Measurements from ENCODE around the gene E2F1.

The E2F1 gene

GRCh38 chr20:33687993-33688937, 2.1 kb upstream of the E2F1 start:
- H3K9ac ChIP-seq (ENCODE audit: low read length) = peak overlapping the region; percentile 54
- no peak overlapping the region for H4K8ac ChIP-seq (ENCODE audit: low read length)
- no peak overlapping the region for H2AFZ ChIP-seq (ENCODE audit: low read depth, low read length)
- peaks cover 8% of the 10 kb centered on the region for H3K79me1 ChIP-seq (replicated peaks; ENCODE audit: low read length, poor library complexity, severe bottlenecking)
- H3K4me2 ChIP-seq (ENCODE audit: low read length, poor library complexity, severe bottlenecking) = no peak overlapping the region
- no peak overlapping the region for H3K27ac ChIP-seq (ENCODE audit: low read length, poor library complexity, severe bottlenecking)
- no peaks in the 10 kb centered on the region for H3K27me3 ChIP-seq (ENCODE audit: control insufficient read depth in 1 of 2, insufficient read depth in 1 of 2, low read length in 2 of 2)
- H3K23ac ChIP-seq (ENCODE audit: low read length in 2 of 2) = no peak overlapping the region
- H3K4me3 ChIP-seq (ENCODE audit: insufficient read depth in 1 of 2, low read depth in 1 of 2, low read length in 2 of 2) = no peak overlapping the region
- H3K9me3 ChIP-seq (ENCODE audit: control insufficient read depth, low read length) = no peaks in the 10 kb centered on the region
- H3K36me3 ChIP-seq (ENCODE audit: control insufficient read depth in 1 of 2, insufficient read depth in 2 of 2, low read depth in 1 of 2, low read length in 2 of 2) = no peaks in the 10 kb centered on the region
- H2AK5ac ChIP-seq (ENCODE audit: low read length, severe bottlenecking) = no peak overlapping the region
- H2BK12ac ChIP-seq (ENCODE audit: low read length in 2 of 2) = peak overlapping the region in 1 of 2 experiments; percentile 38
- H2BK120ac ChIP-seq (ENCODE audit: low read depth, low read length) = no peak overlapping the region
- H3K14ac ChIP-seq (ENCODE audit: low read length in 2 of 2) = no peak overlapping the region
- H3K4me1 ChIP-seq (ENCODE audit: control insufficient read depth, insufficient read depth, low read depth, low read length) = peaks cover 21% of the 10 kb centered on the region
- no peak overlapping the region for H3K4ac ChIP-seq (ENCODE audit: low read depth in 1 of 2, low read length in 2 of 2)
- DNase-seq = peak; percentile 13
- 96% methylated on average over 3 of the region's 3 CpGs for WGBS
- H3K18ac ChIP-seq (ENCODE audit: low read depth in 1 of 2, low read length in 2 of 2) = no peak overlapping the region
- H2BK15ac ChIP-seq (ENCODE audit: low read depth, poor library complexity, severe bottlenecking) = peak overlapping the region; percentile 55
- H2BK5ac ChIP-seq (ENCODE audit: low read depth, low read length, poor library complexity, severe bottlenecking) = no peak overlapping the region
- no peak overlapping the region for H4K91ac ChIP-seq (ENCODE audit: low read length)

- H2BK5ac ChIP-seq (ENCODE audit: low read depth, low read length, poor library complexity, severe bottlenecking) = no peak overlapping the region
- H2BK120ac ChIP-seq (ENCODE audit: low read depth, low read length) = no peak overlapping the region
- no peaks in the 10 kb centered on the region for H3K9me3 ChIP-seq (ENCODE audit: control insufficient read depth, low read length)
- H3K14ac ChIP-seq (ENCODE audit: low read length in 2 of 2) = no peak overlapping the region
- no peak overlapping the region for H3K18ac ChIP-seq (ENCODE audit: low read depth in 1 of 2, low read length in 2 of 2)
- H3K4me1 ChIP-seq (ENCODE audit: control insufficient read depth, insufficient read depth, low read depth, low read length) = peaks cover 21% of the 10 kb centered on the region
- H3K9ac ChIP-seq (ENCODE audit: low read length) = peak overlapping the region; percentile 54
- peak overlapping the region; percentile 35 for H4K8ac ChIP-seq (ENCODE audit: low read length)
- H4K91ac ChIP-seq (ENCODE audit: low read length) = no peak overlapping the region
- no peaks in the 10 kb centered on the region for H3K36me3 ChIP-seq (ENCODE audit: control insufficient read depth in 1 of 2, insufficient read depth in 2 of 2, low read depth in 1 of 2, low read length in 2 of 2)
- H3K4ac ChIP-seq (ENCODE audit: low read depth in 1 of 2, low read length in 2 of 2) = no peak overlapping the region
- no peak overlapping the region for H2AFZ ChIP-seq (ENCODE audit: low read depth, low read length)
- DNase-seq = peak; percentile 63
- peak overlapping the region; percentile 6 for H2BK15ac ChIP-seq (ENCODE audit: low read depth, poor library complexity, severe bottlenecking)
- H3K27ac ChIP-seq (ENCODE audit: low read length, poor library complexity, severe bottlenecking) = no peak overlapping the region
- H2AK5ac ChIP-seq (ENCODE audit: low read length, severe bottlenecking) = no peak overlapping the region
- WGBS = 73% methylated on average over 8 of the region's 8 CpGs
- peaks cover 8% of the 10 kb centered on the region for H3K79me1 ChIP-seq (replicated peaks; ENCODE audit: low read length, poor library complexity, severe bottlenecking)
- no peak overlapping the region for H3K23ac ChIP-seq (ENCODE audit: low read length in 2 of 2)
- no peaks in the 10 kb centered on the region for H3K27me3 ChIP-seq (ENCODE audit: control insufficient read depth in 1 of 2, insufficient read depth in 1 of 2, low read length in 2 of 2)
- H3K4me2 ChIP-seq (ENCODE audit: low read length, poor library complexity, severe bottlenecking) = no peak overlapping the region
- H3K4me3 ChIP-seq (ENCODE audit: insufficient read depth in 1 of 2, low read depth in 1 of 2, low read length in 2 of 2) = no peak overlapping the region
- H2BK12ac ChIP-seq (ENCODE audit: low read length in 2 of 2) = peak overlapping the region in 1 of 2 experiments; percentile 34
Measured at GRCh38 chr20:33687370-33687915, 1.3 kb upstream of the E2F1 start.

- Histone ChIP-seq H2AFZ (ENCODE audit: low read depth, low read length) (peak overlapping the region; percentile 30), H3K9me3 (ENCODE audit: control insufficient read depth, low read length) (no peaks in the 10 kb centered on the region), H3K23ac (ENCODE audit: low read length in 2 of 2) (no peak overlapping the region), H2BK5ac (ENCODE audit: low read depth, low read length, poor library complexity, severe bottlenecking) (no peak overlapping the region), H2BK120ac (ENCODE audit: low read depth, low read length) (no peak overlapping the region), H3K4me1 (ENCODE audit: control insufficient read depth, insufficient read depth, low read depth, low read length) (peaks cover 21% of the 10 kb centered on the region), H3K27ac (ENCODE audit: low read length, poor library complexity, severe bottlenecking) (no peak overlapping the region), H3K4ac (ENCODE audit: low read depth in 1 of 2, low read length in 2 of 2) (peak overlapping the region in 1 of 2 experiments; percentile 19), H3K36me3 (ENCODE audit: control insufficient read depth in 1 of 2, insufficient read depth in 2 of 2, low read depth in 1 of 2, low read length in 2 of 2) (no peaks in the 10 kb centered on the region), H4K8ac (ENCODE audit: low read length) (peak overlapping the region; percentile 78), H3K9ac (ENCODE audit: low read length) (no peak overlapping the region), H3K14ac (ENCODE audit: low read length in 2 of 2) (no peak overlapping the region), H3K4me3 (ENCODE audit: insufficient read depth in 1 of 2, low read depth in 1 of 2, low read length in 2 of 2) (peak overlapping the region in 1 of 2 experiments; percentile 76), H4K91ac (ENCODE audit: low read length) (no peak overlapping the region), H3K4me2 (ENCODE audit: low read length, poor library complexity, severe bottlenecking) (peak overlapping the region; percentile 81), H3K18ac (ENCODE audit: low read depth in 1 of 2, low read length in 2 of 2) (peak overlapping the region; percentile 16 to 82), H2BK12ac (ENCODE audit: low read length in 2 of 2) (peak overlapping the region; percentile 27 to 44), H2AK5ac (ENCODE audit: low read length, severe bottlenecking) (no peak overlapping the region), H2BK15ac (ENCODE audit: low read depth, poor library complexity, severe bottlenecking) (peak overlapping the region; percentile 6), H3K27me3 (ENCODE audit: control insufficient read depth in 1 of 2, insufficient read depth in 1 of 2, low read length in 2 of 2) (no peaks in the 10 kb centered on the region), H3K79me1 (replicated peaks; ENCODE audit: low read length, poor library complexity, severe bottlenecking) (peaks cover 11% of the 10 kb centered on the region)
- no peak for DNase-seq
- WGBS = 81% methylated on average over 13 of the region's 14 CpGs
Measured at GRCh38 chr20:33686984-33687366, 790 bp upstream of the E2F1 start.
